PC-3 (cell line): ENCODE results near the gene PLXNB2. TPM values are rescaled to one million over a fixed set of nuclear protein-coding genes. Genes with fewer than 3 reads are reported as not detected.

Experiments
- ATAC-seq: fragments of 200-7000 bp; cut with Tn5 transposase; 2 replicates; pipeline ENCODE4 v1.9.1; 2020; ENCODE audit warnings: mild to moderate bottlenecking, moderate library complexity
- BruUV-seq: library from RNA; stranded (reverse); fragments of 400-500 nt; replicated peaks from 2 replicates; lab custom pipeline; 2021; lab: Mats Ljungman, UMichigan
- CTCF ChIA-PET: fragments of 300-600 bp; sonication (Branson Sonifier 250); formaldehyde crosslinking; loops from one replicate; lab custom pipeline; 2022; ENCODE audit warnings: antibody characterized with exemption; lab: Charles Lee
- POLR2A ChIA-PET: fragments of 300-600 bp; sonication (Branson Sonifier 250); formaldehyde crosslinking; loops from one replicate; lab custom pipeline; 2022; ENCODE audit warnings: antibody characterized with exemption; ENCODE audit not compliant: unreplicated experiment; lab: Charles Lee
- DNase-seq: peaks from one replicate; pipeline ENCODE4 v3.0.0-alpha.2; 2015
- H2AFZ ChIP-seq: fragments of 300-600 bp; sonication (generic); 2 replicates; pipeline ENCODE4 v1.6.0; 2016; ENCODE audit warnings: antibody characterized with exemption, low read length
- H3F3A ChIP-seq: fragments of 300-600 bp; sonication (generic); one replicate; pipeline ENCODE4 v1.6.0; 2017; ENCODE audit warnings: antibody characterized with exemption, low read length, control low read depth, mild to moderate bottlenecking; ENCODE audit not compliant: unreplicated experiment
- H3K27ac ChIP-seq: fragments of 300-600 bp; sonication (generic); 2 replicates; pipeline ENCODE4 v1.5.1; 2016; ENCODE audit warnings: mild to moderate bottlenecking, low read length
- H3K27me3 ChIP-seq: fragments of 300-600 bp; sonication (generic); 2 replicates; pipeline ENCODE4 v1.6.1; 2016; ENCODE audit warnings: low read length, mixed read lengths
- H3K36me3 ChIP-seq: fragments of 300-600 bp; sonication (generic); 2 replicates; pipeline ENCODE4 v1.6.1; 2016; ENCODE audit warnings: low read depth, mixed run types, low read length, mixed read lengths
- H3K4me1 ChIP-seq: fragments of 300-600 bp; sonication (generic); 2 replicates; pipeline ENCODE4 v1.5.1; 2016; ENCODE audit warnings: low read length; ENCODE audit not compliant: insufficient read depth
- H3K4me2 ChIP-seq: fragments of 300-600 bp; sonication (generic); 2 replicates; pipeline ENCODE4 v1.6.0; 2016; ENCODE audit warnings: low read length
- H3K4me3 ChIP-seq: fragments of 300-600 bp; sonication (generic); 2 replicates; pipeline ENCODE4 v1.5.1; 2016; ENCODE audit warnings: mild to moderate bottlenecking, low read length, mixed read lengths
- H3K79me2 ChIP-seq: fragments of 300-600 bp; sonication (generic); 2 replicates; pipeline ENCODE4 v1.6.1; 2017; ENCODE audit warnings: low read length, mixed read lengths
- H3K9ac ChIP-seq: fragments of 300-600 bp; sonication (generic); 2 replicates; pipeline ENCODE4 v1.6.0; 2016; ENCODE audit warnings: mild to moderate bottlenecking, low read length
- H3K9me2 ChIP-seq: fragments of 300-600 bp; sonication (generic); replicated peaks from 2 replicates; pipeline ENCODE4 v1.6.1; 2016; ENCODE audit warnings: mixed run types, low read length, mixed read lengths
- H3K9me3 ChIP-seq: fragments of 300-600 bp; sonication (generic); 2 replicates; pipeline ENCODE4 v1.6.1; 2016; ENCODE audit warnings: low read length, mixed read lengths
- H4K20me1 ChIP-seq: fragments of 300-600 bp; sonication (generic); 2 replicates; pipeline ENCODE4 v1.6.1; 2016; ENCODE audit warnings: low read length, mixed read lengths
- EZH2 ChIP-seq: fragments of 300-600 bp; sonication (generic); IDR thresholded peaks from one replicate; pipeline ENCODE4 v1.6.1; 2017; ENCODE audit warnings: antibody characterized with exemption, mild to moderate bottlenecking, low read length; ENCODE audit not compliant: unreplicated experiment
- EZH2phosphoT487 ChIP-seq: fragments of 300-600 bp; sonication (generic); IDR thresholded peaks from 2 replicates; pipeline ENCODE4 v1.6.1; 2018; ENCODE audit warnings: mild to moderate bottlenecking, antibody characterized with exemption, low read length, borderline replicate concordance
- intact Hi-C: fragments of 100-400 bp; cut with micrococcal nuclease; formaldehyde crosslinking; loops from 2 replicates; pipeline ENCODE4 v1.9.0; 2023
- total RNA-seq: library from RNA; depleted of rRNA; stranded (reverse); fragments of >200 nt; gene quantifications from 2 replicates; pipeline ENCODE4 v1.2.3, GENCODE V29; 2014
- TF ChIP-seq, protein P1 (sequence below): fragments of 300-600 bp; sonication (generic); conservative IDR thresholded peaks from 2 replicates; pipeline ENCODE4 v1.5.1; 2017; ENCODE audit warnings: antibody characterized with exemption, low read depth, mild to moderate bottlenecking, low read length

Gene PLXNB2
- total RNA-seq, 1 experiment from 2014 or later = 68.2 TPM

DNA sequence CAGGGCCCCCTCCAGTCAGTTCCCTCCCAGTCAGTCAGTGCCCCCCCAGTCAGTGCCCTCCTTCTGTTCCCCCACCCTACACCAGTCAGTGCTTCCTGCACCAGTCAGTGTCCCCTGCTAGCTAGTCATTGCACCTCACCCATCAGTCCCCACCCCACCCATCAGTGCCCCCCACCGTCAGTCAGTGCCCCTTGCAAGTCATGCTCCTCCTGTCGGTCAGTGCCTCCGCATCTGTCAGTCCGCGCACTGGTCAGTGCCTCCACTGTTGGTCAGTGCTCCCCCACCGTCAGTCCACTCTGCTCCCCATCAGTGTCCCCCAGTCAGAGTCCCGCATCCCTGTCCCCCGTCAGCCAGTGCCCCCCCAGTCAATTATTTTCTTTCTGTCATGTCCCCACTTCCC, 39.0 kb upstream of the PLXNB2 start:
- peaks cover 30% of the 10 kb centered on the region for H3K79me2 ChIP-seq
- H3K4me1 ChIP-seq = no peaks in the 10 kb centered on the region
- ChIA-PET POLR2A (no interaction called here), CTCF (no interaction called here)
- DNase-seq (no peak), ATAC-seq (no peak)
- H3K27me3 ChIP-seq = no peaks in the 10 kb centered on the region
- no peak overlapping the region for H2AFZ ChIP-seq
- no peaks in the 10 kb centered on the region for H3K9me3 ChIP-seq
- BruUV-seq = no TSS peak
- H3K4me2 ChIP-seq = no peak overlapping the region
- intact Hi-C loops = no loop called here
- H3K27ac ChIP-seq = no peak overlapping the region
- H4K20me1 ChIP-seq = 0 out of 2 replicates have a peak, but pooled peaks cover 4% of the 10 kb centered on the region
- H3F3A ChIP-seq = no peaks in the 10 kb centered on the region
- TF ChIP-seq, protein P1, sequence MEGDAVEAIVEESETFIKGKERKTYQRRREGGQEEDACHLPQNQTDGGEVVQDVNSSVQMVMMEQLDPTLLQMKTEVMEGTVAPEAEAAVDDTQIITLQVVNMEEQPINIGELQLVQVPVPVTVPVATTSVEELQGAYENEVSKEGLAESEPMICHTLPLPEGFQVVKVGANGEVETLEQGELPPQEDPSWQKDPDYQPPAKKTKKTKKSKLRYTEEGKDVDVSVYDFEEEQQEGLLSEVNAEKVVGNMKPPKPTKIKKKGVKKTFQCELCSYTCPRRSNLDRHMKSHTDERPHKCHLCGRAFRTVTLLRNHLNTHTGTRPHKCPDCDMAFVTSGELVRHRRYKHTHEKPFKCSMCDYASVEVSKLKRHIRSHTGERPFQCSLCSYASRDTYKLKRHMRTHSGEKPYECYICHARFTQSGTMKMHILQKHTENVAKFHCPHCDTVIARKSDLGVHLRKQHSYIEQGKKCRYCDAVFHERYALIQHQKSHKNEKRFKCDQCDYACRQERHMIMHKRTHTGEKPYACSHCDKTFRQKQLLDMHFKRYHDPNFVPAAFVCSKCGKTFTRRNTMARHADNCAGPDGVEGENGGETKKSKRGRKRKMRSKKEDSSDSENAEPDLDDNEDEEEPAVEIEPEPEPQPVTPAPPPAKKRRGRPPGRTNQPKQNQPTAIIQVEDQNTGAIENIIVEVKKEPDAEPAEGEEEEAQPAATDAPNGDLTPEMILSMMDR = no peak
- no peak for TF ChIP-seq EZH2phosphoT487
- TF ChIP-seq EZH2 = no peak
- H3K4me3 ChIP-seq = no peak overlapping the region
- no peaks in the 10 kb centered on the region; the same call in 1 of the 2 replicates for H3K36me3 ChIP-seq
- H3K9me2 ChIP-seq = no peaks in the 10 kb centered on the region
- H3K9ac ChIP-seq = no peak overlapping the region

GRCh38 chr22:50343541-50343935, 36.1 kb upstream of the PLXNB2 start:
- Histone ChIP-seq H3K27ac (no peak overlapping the region), H3K4me2 (peak overlapping the region; percentile 69), H3K4me3 (peak overlapping the region; percentile 80), H3K4me1 (no peaks in the 10 kb centered on the region), H3K9ac (peak overlapping the region; percentile 90), H2AFZ (no peak overlapping the region), H3K9me3 (no peaks in the 10 kb centered on the region), H4K20me1 (0 out of 2 replicates have a peak, but pooled peaks cover 4% of the 10 kb centered on the region), H3K27me3 (no peaks in the 10 kb centered on the region), H3K36me3 (no peaks in the 10 kb centered on the region; the same call in 1 of the 2 replicates), H3K79me2 (peaks cover 25% of the 10 kb centered on the region), H3F3A (no peaks in the 10 kb centered on the region), H3K9me2 (no peaks in the 10 kb centered on the region)
- no TSS peak for BruUV-seq
- ATAC-seq (no peak), DNase-seq (no peak)
- intact Hi-C loops = loop anchor here (5.0 kb wide), 2 partner anchors 71 to 91 kb away; partner anchors contain the start of genes HDAC10 and MAPK11
- CTCF ChIA-PET = no interaction called here
- POLR2A ChIA-PET = no interaction called here
- TF ChIP-seq EZH2phosphoT487 (no peak), EZH2 (no peak)
- TF ChIP-seq, protein P1 = no peak
